PC-3 (cell line): ENCODE measurements around the gene OR2M5. TPM values are rescaled to one million over a fixed set of nuclear protein-coding genes. Genes with fewer than 3 reads are reported as not detected.

Source experiments
- ATAC-seq: fragments of 200-7000 bp; cut with Tn5 transposase; 2 replicates; pipeline ENCODE4 v1.9.1; 2020; ENCODE audit warnings: mild to moderate bottlenecking, moderate library complexity
- BruUV-seq: library from RNA; stranded (reverse); fragments of 400-500 nt; replicated peaks from 2 replicates; lab custom pipeline; 2021; lab: Mats Ljungman, UMichigan
- CTCF ChIA-PET: fragments of 300-600 bp; sonication (Branson Sonifier 250); formaldehyde crosslinking; loops from one replicate; lab custom pipeline; 2022; ENCODE audit warnings: antibody characterized with exemption; lab: Charles Lee
- POLR2A ChIA-PET: fragments of 300-600 bp; sonication (Branson Sonifier 250); formaldehyde crosslinking; loops from one replicate; lab custom pipeline; 2022; ENCODE audit warnings: antibody characterized with exemption; ENCODE audit not compliant: unreplicated experiment; lab: Charles Lee
- DNase-seq: peaks from one replicate; pipeline ENCODE4 v3.0.0-alpha.2; 2015
- H2AFZ ChIP-seq: fragments of 300-600 bp; sonication (generic); 2 replicates; pipeline ENCODE4 v1.6.0; 2016; ENCODE audit warnings: antibody characterized with exemption, low read length
- H3F3A ChIP-seq: fragments of 300-600 bp; sonication (generic); one replicate; pipeline ENCODE4 v1.6.0; 2017; ENCODE audit warnings: antibody characterized with exemption, low read length, control low read depth, mild to moderate bottlenecking; ENCODE audit not compliant: unreplicated experiment
- H3K27ac ChIP-seq: fragments of 300-600 bp; sonication (generic); 2 replicates; pipeline ENCODE4 v1.5.1; 2016; ENCODE audit warnings: mild to moderate bottlenecking, low read length
- H3K27me3 ChIP-seq: fragments of 300-600 bp; sonication (generic); 2 replicates; pipeline ENCODE4 v1.6.1; 2016; ENCODE audit warnings: low read length, mixed read lengths
- H3K36me3 ChIP-seq: fragments of 300-600 bp; sonication (generic); 2 replicates; pipeline ENCODE4 v1.6.1; 2016; ENCODE audit warnings: low read depth, mixed run types, low read length, mixed read lengths
- H3K4me1 ChIP-seq: fragments of 300-600 bp; sonication (generic); 2 replicates; pipeline ENCODE4 v1.5.1; 2016; ENCODE audit warnings: low read length; ENCODE audit not compliant: insufficient read depth
- H3K4me2 ChIP-seq: fragments of 300-600 bp; sonication (generic); 2 replicates; pipeline ENCODE4 v1.6.0; 2016; ENCODE audit warnings: low read length
- H3K4me3 ChIP-seq: fragments of 300-600 bp; sonication (generic); 2 replicates; pipeline ENCODE4 v1.5.1; 2016; ENCODE audit warnings: mild to moderate bottlenecking, low read length, mixed read lengths
- H3K79me2 ChIP-seq: fragments of 300-600 bp; sonication (generic); 2 replicates; pipeline ENCODE4 v1.6.1; 2017; ENCODE audit warnings: low read length, mixed read lengths
- H3K9ac ChIP-seq: fragments of 300-600 bp; sonication (generic); 2 replicates; pipeline ENCODE4 v1.6.0; 2016; ENCODE audit warnings: mild to moderate bottlenecking, low read length
- H3K9me2 ChIP-seq: fragments of 300-600 bp; sonication (generic); replicated peaks from 2 replicates; pipeline ENCODE4 v1.6.1; 2016; ENCODE audit warnings: mixed run types, low read length, mixed read lengths
- H3K9me3 ChIP-seq: fragments of 300-600 bp; sonication (generic); 2 replicates; pipeline ENCODE4 v1.6.1; 2016; ENCODE audit warnings: low read length, mixed read lengths
- H4K20me1 ChIP-seq: fragments of 300-600 bp; sonication (generic); 2 replicates; pipeline ENCODE4 v1.6.1; 2016; ENCODE audit warnings: low read length, mixed read lengths
- EZH2 ChIP-seq: fragments of 300-600 bp; sonication (generic); IDR thresholded peaks from one replicate; pipeline ENCODE4 v1.6.1; 2017; ENCODE audit warnings: antibody characterized with exemption, mild to moderate bottlenecking, low read length; ENCODE audit not compliant: unreplicated experiment
- EZH2phosphoT487 ChIP-seq: fragments of 300-600 bp; sonication (generic); IDR thresholded peaks from 2 replicates; pipeline ENCODE4 v1.6.1; 2018; ENCODE audit warnings: mild to moderate bottlenecking, antibody characterized with exemption, low read length, borderline replicate concordance
- intact Hi-C: fragments of 100-400 bp; cut with micrococcal nuclease; formaldehyde crosslinking; loops from 2 replicates; pipeline ENCODE4 v1.9.0; 2023
- total RNA-seq: library from RNA; depleted of rRNA; stranded (reverse); fragments of >200 nt; gene quantifications from 2 replicates; pipeline ENCODE4 v1.2.3, GENCODE V29; 2014
- TF ChIP-seq, protein P1 (sequence below): fragments of 300-600 bp; sonication (generic); conservative IDR thresholded peaks from 2 replicates; pipeline ENCODE4 v1.5.1; 2017; ENCODE audit warnings: antibody characterized with exemption, low read depth, mild to moderate bottlenecking, low read length

The OR2M5 gene
- total RNA-seq, 1 experiment from 2014 or later = not detected

DNA sequence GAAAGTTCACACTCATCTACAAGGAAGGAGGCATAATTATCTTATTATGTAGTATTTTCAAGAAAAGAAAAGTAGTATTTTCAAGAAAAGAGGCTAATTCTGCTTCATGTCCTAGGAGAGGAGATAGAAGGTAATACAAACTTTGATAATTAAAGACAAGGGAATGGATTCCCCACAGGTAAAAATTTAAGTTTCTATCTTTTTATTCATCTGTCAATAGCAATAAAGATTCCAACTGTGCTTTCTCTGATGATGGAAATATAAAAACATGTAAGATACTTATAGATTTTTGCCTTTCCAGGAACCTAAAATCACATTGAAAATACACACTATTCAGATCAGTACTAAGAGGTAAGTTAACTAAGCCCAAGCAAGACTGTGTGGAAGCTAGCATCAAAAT is 29.6 kb downstream of the OR2M5 start, which contains the start of gene OR2M2:
TSS of gene OR2M2 (plus strand) at position 301 of the 400 bp plus-strand sequence. CDS start 5,165 bp downstream, outside the sequence.
- H3K9me3 ChIP-seq = no peaks in the 10 kb centered on the region
- intact Hi-C loops = no loop called here
- DNase-seq = no peak
- H3K9ac ChIP-seq = no peak within 1 kb of the TSS
- H4K20me1 ChIP-seq = no peaks in the 10 kb centered on the region
- ATAC-seq = no peak
- H3F3A ChIP-seq = no peaks in the 10 kb centered on the region
- H3K79me2 ChIP-seq = no peaks in the 10 kb centered on the region
- peaks cover 11% of the 10 kb centered on the region; the same call in 1 of the 2 replicates for H3K27me3 ChIP-seq
- 0 out of 2 replicates have a peak, but pooled peaks cover 3% of the 10 kb centered on the region for H3K9me2 ChIP-seq
- no peak within 1 kb of the TSS for H3K4me3 ChIP-seq
- no peak within 1 kb of the TSS for H3K27ac ChIP-seq
- POLR2A ChIA-PET = no interaction called here
- TF ChIP-seq, protein P1, sequence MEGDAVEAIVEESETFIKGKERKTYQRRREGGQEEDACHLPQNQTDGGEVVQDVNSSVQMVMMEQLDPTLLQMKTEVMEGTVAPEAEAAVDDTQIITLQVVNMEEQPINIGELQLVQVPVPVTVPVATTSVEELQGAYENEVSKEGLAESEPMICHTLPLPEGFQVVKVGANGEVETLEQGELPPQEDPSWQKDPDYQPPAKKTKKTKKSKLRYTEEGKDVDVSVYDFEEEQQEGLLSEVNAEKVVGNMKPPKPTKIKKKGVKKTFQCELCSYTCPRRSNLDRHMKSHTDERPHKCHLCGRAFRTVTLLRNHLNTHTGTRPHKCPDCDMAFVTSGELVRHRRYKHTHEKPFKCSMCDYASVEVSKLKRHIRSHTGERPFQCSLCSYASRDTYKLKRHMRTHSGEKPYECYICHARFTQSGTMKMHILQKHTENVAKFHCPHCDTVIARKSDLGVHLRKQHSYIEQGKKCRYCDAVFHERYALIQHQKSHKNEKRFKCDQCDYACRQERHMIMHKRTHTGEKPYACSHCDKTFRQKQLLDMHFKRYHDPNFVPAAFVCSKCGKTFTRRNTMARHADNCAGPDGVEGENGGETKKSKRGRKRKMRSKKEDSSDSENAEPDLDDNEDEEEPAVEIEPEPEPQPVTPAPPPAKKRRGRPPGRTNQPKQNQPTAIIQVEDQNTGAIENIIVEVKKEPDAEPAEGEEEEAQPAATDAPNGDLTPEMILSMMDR = no peak
- H3K36me3 ChIP-seq = no peaks in the 10 kb centered on the region
- H3K4me2 ChIP-seq = no peak within 1 kb of the TSS
- no TSS peak for BruUV-seq
- H3K4me1 ChIP-seq = no peaks in the 10 kb centered on the region
- CTCF ChIA-PET = no interaction called here
- no peak within 1 kb of the TSS for H2AFZ ChIP-seq

- H3K9me3 ChIP-seq = no peaks in the 10 kb centered on the region
- H3K36me3 ChIP-seq = no peaks in the 10 kb centered on the region
- CTCF ChIA-PET = no interaction called here
- peaks cover 3% of the 10 kb centered on the region; the same call in 1 of the 2 replicates for H3K27me3 ChIP-seq
- TF ChIP-seq EZH2 = no peak
- no peak overlapping the region for H3K9ac ChIP-seq
- intact Hi-C loops = no loop called here
- no peaks in the 10 kb centered on the region for H3K9me2 ChIP-seq
- H2AFZ ChIP-seq = no peak overlapping the region
- no peaks in the 10 kb centered on the region for H3K79me2 ChIP-seq
- no peak overlapping the region for H3K4me3 ChIP-seq
- H3K27ac ChIP-seq = no peak overlapping the region
- H3K4me1 ChIP-seq = no peaks in the 10 kb centered on the region
- ATAC-seq (no peak), DNase-seq (no peak)
- no peaks in the 10 kb centered on the region for H3F3A ChIP-seq
- no peak overlapping the region for H3K4me2 ChIP-seq
- no peaks in the 10 kb centered on the region for H4K20me1 ChIP-seq
- BruUV-seq = no TSS peak
- POLR2A ChIA-PET = no interaction called here
Observed at GRCh38 chr1:248183996-248184395, 39.0 kb downstream of the OR2M5 start.

DNA sequence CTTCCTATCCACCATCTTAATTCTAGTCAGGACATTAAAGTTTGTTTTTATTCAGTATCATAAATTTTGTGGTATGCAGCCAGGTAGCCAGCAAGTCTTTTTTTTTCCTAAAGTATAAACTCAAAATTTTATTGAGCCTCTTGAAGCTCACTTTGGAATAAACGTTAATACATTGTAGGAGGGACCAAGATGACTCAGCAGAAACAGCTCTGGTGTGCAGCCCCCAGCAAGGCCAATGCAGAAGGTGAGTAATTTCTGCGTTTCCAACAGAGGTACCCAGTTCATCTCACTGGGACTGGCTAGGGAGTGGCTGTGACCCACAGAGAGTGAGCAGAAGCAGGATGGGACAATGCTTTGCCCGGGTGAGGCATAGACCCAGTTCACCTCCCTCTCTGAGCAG is 42.4 kb downstream of the OR2M5 start:
- BruUV-seq = no TSS peak
- no peaks in the 10 kb centered on the region for H3K9me2 ChIP-seq
- no peaks in the 10 kb centered on the region for H3K36me3 ChIP-seq
- no peak overlapping the region for H3K9ac ChIP-seq
- ATAC-seq (peak; percentile 49; the same call in 1 of the 2 replicates), DNase-seq (peak; percentile 26)
- no peaks in the 10 kb centered on the region for H3K4me1 ChIP-seq
- H3K9me3 ChIP-seq = no peaks in the 10 kb centered on the region
- ChIA-PET POLR2A (no interaction called here), CTCF (no interaction called here)
- no peak overlapping the region for H2AFZ ChIP-seq
- no peaks in the 10 kb centered on the region for H3K27me3 ChIP-seq
- no peak overlapping the region for H3K27ac ChIP-seq
- no peaks in the 10 kb centered on the region for H4K20me1 ChIP-seq
- H3F3A ChIP-seq = no peaks in the 10 kb centered on the region
- intact Hi-C loops = no loop called here
- H3K4me2 ChIP-seq = no peak overlapping the region
- H3K4me3 ChIP-seq = no peak overlapping the region
- TF ChIP-seq EZH2phosphoT487 (no peak), EZH2 (no peak)
- TF ChIP-seq, protein P1 = no peak
- no peaks in the 10 kb centered on the region for H3K79me2 ChIP-seq
